Trophoblast cell (in vitro differentiated cells and primary cell): ENCODE measurements around the gene ERFL.

Source experiments
- DNase-seq, 2 donors: peaks; one replicate each; pipeline ENCODE4 v3.0.0-alpha.2; 2016
- H2AFZ ChIP-seq: 2 replicates; pipeline ENCODE4 v1.6.1; 2013; ENCODE audit warnings: low read length, moderate library complexity, mild to moderate bottlenecking; ENCODE audit not compliant: insufficient read depth, poor library complexity
- H2AK5ac ChIP-seq: 2 replicates; pipeline ENCODE4 v1.6.1; 2013; ENCODE audit warnings: mild to moderate bottlenecking, low read length
- H2BK120ac ChIP-seq: 2 replicates; pipeline ENCODE4 v1.6.1; 2013; ENCODE audit warnings: low read length, mild to moderate bottlenecking, moderate library complexity; ENCODE audit not compliant: insufficient read depth, poor library complexity
- H2BK12ac ChIP-seq: 2 replicates; pipeline ENCODE4 v1.6.1; 2013; ENCODE audit warnings: mild to moderate bottlenecking, low read length, moderate library complexity
- H2BK5ac ChIP-seq: 2 replicates; pipeline ENCODE4 v1.6.1; 2013; ENCODE audit warnings: low read length, low read depth, moderate library complexity, mild to moderate bottlenecking; ENCODE audit not compliant: poor library complexity
- H3K14ac ChIP-seq: 2 replicates; pipeline ENCODE4 v1.6.1; 2013; ENCODE audit warnings: mild to moderate bottlenecking, low read length
- H3K18ac ChIP-seq: 2 replicates; pipeline ENCODE4 v1.6.1; 2013; ENCODE audit warnings: mild to moderate bottlenecking, low read length
- H3K23ac ChIP-seq: 2 replicates; pipeline ENCODE4 v1.6.1; 2013; ENCODE audit warnings: low read length
- H3K27ac ChIP-seq: 2 replicates; pipeline ENCODE4 v1.5.1; 2013; ENCODE audit warnings: low read depth, mild to moderate bottlenecking, inconsistent platforms, low read length, moderate library complexity
- H3K27me3 ChIP-seq: 2 replicates; pipeline ENCODE4 v1.6.1; 2013; ENCODE audit warnings: inconsistent platforms, mild to moderate bottlenecking, low read length, moderate library complexity; ENCODE audit not compliant: insufficient read depth
- H3K36me3 ChIP-seq, 2 experiments: 1 replicate in 1 of 2; 2 replicates in 1 of 2; pipeline ENCODE4 v1.6.1; 2013; ENCODE audit warnings: low read length in 2 of 2, mild to moderate bottlenecking in 2 of 2, moderate library complexity in 1 of 2; ENCODE audit not compliant: insufficient read depth in 2 of 2, control insufficient read depth in 1 of 2
- H3K4ac ChIP-seq: 2 replicates; pipeline ENCODE4 v1.6.1; 2013; ENCODE audit warnings: low read depth, mild to moderate bottlenecking, low read length, moderate library complexity
- H3K4me1 ChIP-seq, 2 experiments: 1 replicate in 1 of 2; 2 replicates in 1 of 2; pipeline ENCODE4 v1.6.1; 2013; ENCODE audit warnings: low read length in 2 of 2, mild to moderate bottlenecking in 2 of 2, moderate library complexity in 1 of 2; ENCODE audit not compliant: insufficient read depth in 2 of 2, control insufficient read depth in 1 of 2
- H3K4me2 ChIP-seq: 2 replicates; pipeline ENCODE4 v1.6.1; 2013; ENCODE audit warnings: inconsistent platforms, mild to moderate bottlenecking, low read length, moderate library complexity
- H3K4me3 ChIP-seq: 2 replicates; pipeline ENCODE4 v1.5.1; 2013; ENCODE audit warnings: mild to moderate bottlenecking, low read depth, low read length, inconsistent platforms
- H3K79me1 ChIP-seq: one replicate; pipeline ENCODE4 v1.6.1; 2013; ENCODE audit warnings: low read length
- H3K79me2 ChIP-seq: 2 replicates; pipeline ENCODE4 v1.6.1; 2013; ENCODE audit warnings: low read length, mild to moderate bottlenecking; ENCODE audit not compliant: control insufficient read depth, insufficient read depth, poor library complexity
- H3K9ac ChIP-seq: 2 replicates; pipeline ENCODE4 v1.6.1; 2013; ENCODE audit warnings: mild to moderate bottlenecking, low read length
- H3K9me3 ChIP-seq: 2 replicates; pipeline ENCODE4 v1.6.1; 2013; ENCODE audit warnings: low read depth, mild to moderate bottlenecking, control low read depth, inconsistent platforms, low read length; ENCODE audit not compliant: insufficient read depth
- H4K12ac ChIP-seq: 2 replicates; pipeline ENCODE4 v1.6.1; 2013; ENCODE audit warnings: low read depth, mild to moderate bottlenecking, low read length, moderate library complexity
- H4K8ac ChIP-seq: 2 replicates; pipeline ENCODE4 v1.6.1; 2013; ENCODE audit warnings: low read depth, mild to moderate bottlenecking, low read length, moderate library complexity
- H4K91ac ChIP-seq: one replicate; pipeline ENCODE4 v1.6.1; 2013; ENCODE audit warnings: low read depth, mild to moderate bottlenecking, low read length, moderate library complexity
- WGBS: extraction: QIAGEN DNeasy Blood & Tissue Kit; methylation state at CpG from one replicate; pipeline ENCODE4 v1.1.7; 2013; ENCODE audit warnings: missing lambda C conversion rate; ENCODE audit not compliant: insufficient read length, insufficient coverage; ENCODE audit errors: extremely low coverage; 5-methylcytosine and 5-hydroxymethylcytosine counted together

The ERFL gene

DNA sequence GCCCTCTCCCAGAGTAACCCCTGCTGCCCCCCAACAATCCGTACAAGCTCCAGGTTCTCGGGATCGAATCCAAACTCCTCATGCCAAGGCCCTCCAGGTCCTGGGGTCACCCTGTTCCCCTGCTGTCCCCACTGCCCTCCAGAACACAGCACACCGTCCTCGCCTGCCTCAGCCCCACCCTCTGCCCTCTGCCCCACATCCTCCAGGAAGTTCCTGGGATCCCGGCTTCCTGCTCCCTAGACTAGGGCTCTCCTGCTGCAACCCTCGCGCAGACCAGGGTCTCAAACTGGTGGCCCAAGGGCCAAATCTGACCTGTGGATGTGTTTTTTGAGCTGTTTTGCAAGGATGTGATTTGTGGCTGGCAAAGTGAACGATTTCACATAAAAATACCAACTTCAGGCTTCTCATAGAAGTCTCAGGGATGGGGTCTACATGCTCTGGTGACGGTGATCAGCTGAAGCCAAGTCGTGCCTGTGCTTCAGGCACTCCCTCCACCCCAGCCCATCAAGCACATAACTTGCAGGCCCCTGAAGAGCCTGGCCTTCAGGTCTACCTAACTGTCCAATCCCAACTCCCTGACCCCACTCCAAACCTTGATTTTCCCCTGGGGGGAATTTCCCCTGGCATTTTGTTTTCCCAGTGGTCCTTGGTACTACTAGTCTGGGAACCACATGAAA is 29.1 kb upstream of the ERFL start:
- Histone ChIP-seq H3K4ac (no peak overlapping the region), H3K14ac (no peak overlapping the region), H2AK5ac (no peak overlapping the region), H4K91ac (no peak overlapping the region), H3K4me2 (no peak overlapping the region), H3K9ac (no peak overlapping the region), H2BK12ac (no peak overlapping the region), H3K27me3 (no peaks in the 10 kb centered on the region), H3K18ac (no peak overlapping the region), H3K9me3 (no peaks in the 10 kb centered on the region), H3K36me3 (peaks cover 10 to 15% of the 10 kb centered on the region in 2 experiments), H3K4me1 (peaks cover 6 to 12% of the 10 kb centered on the region in 2 experiments), H3K4me3 (no peak overlapping the region), H3K23ac (no peak overlapping the region), H3K79me2 (peaks cover 5% of the 10 kb centered on the region), H3K27ac (no peak overlapping the region), H3K79me1 (peaks cover 8% of the 10 kb centered on the region), H2AFZ (no peak overlapping the region), H2BK120ac (no peak overlapping the region), H4K12ac (no peak overlapping the region), H2BK5ac (no peak overlapping the region), H4K8ac (no peak overlapping the region)
- no CpG with 5 or more reads among the region's 11 CpGs for WGBS
- no peak for DNase-seq

DNA sequence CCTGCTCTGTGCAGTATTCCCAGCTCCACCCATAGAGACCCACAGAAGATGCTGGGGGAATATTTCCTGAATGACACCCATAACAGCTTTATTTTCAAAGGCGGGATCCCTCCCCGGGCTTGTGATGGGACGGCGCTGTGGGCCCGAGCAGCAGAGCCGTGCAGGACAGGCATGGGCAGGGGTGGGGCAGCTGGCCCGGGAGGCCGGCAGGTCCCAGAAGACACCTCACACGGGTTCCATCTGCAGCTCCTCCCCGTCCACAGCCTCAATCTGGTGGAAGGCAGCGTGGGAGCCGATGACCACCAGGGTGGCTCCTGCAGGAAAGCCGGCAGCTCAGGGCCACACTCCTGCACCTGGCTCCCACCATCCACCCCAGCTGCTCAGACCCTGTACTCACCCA is 28.4 kb upstream of the ERFL start:
- H3K9ac ChIP-seq = no peak overlapping the region
- peaks cover 10 to 15% of the 10 kb centered on the region in 2 experiments for H3K36me3 ChIP-seq
- no peaks in the 10 kb centered on the region for H3K9me3 ChIP-seq
- H2BK120ac ChIP-seq = no peak overlapping the region
- H2BK12ac ChIP-seq = no peak overlapping the region
- DNase-seq = no peak
- no CpG with 5 or more reads among the region's 13 CpGs for WGBS
- no peaks in the 10 kb centered on the region for H3K27me3 ChIP-seq
- H3K27ac ChIP-seq = no peak overlapping the region
- no peak overlapping the region for H4K8ac ChIP-seq
- no peak overlapping the region for H4K91ac ChIP-seq
- H2BK5ac ChIP-seq = no peak overlapping the region
- peaks cover 5% of the 10 kb centered on the region for H3K79me2 ChIP-seq
- peaks cover 8% of the 10 kb centered on the region for H3K79me1 ChIP-seq
- H3K18ac ChIP-seq = no peak overlapping the region
- H2AK5ac ChIP-seq = no peak overlapping the region
- H4K12ac ChIP-seq = no peak overlapping the region
- H3K4ac ChIP-seq = no peak overlapping the region
- no peak overlapping the region for H3K14ac ChIP-seq
- H3K23ac ChIP-seq = no peak overlapping the region
- H3K4me2 ChIP-seq = no peak overlapping the region
- H3K4me3 ChIP-seq = no peak overlapping the region
- no peak overlapping the region for H2AFZ ChIP-seq
- peaks cover 8 to 12% of the 10 kb centered on the region in 2 experiments for H3K4me1 ChIP-seq

DNA sequence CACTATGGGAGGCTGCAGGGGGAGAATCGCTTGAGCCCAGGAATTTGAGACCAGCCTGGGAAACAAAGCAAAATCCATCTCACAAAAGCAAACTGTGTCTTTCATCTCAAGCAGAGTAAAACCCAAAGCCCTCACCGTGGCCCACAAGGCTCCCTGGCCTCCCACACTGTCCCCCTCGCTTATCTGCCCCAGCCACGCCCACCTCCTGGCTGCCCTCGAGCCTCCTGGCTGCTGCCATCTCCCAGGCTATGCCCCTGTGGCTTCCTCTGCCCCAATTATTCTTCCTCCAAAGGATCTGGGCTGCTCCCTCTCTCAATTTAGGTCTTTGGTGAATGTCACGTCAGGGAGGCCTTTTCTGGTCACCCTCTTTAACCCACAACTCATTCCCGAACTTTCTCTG is 27.3 kb upstream of the ERFL start:
- H3K4me1 ChIP-seq = peaks cover 8 to 12% of the 10 kb centered on the region in 2 experiments
- H3K4me2 ChIP-seq = no peak overlapping the region
- H2BK5ac ChIP-seq = no peak overlapping the region
- DNase-seq = no peak
- H3K18ac ChIP-seq = no peak overlapping the region
- H3K27me3 ChIP-seq = no peaks in the 10 kb centered on the region
- H2BK120ac ChIP-seq = no peak overlapping the region
- peaks cover 8% of the 10 kb centered on the region for H3K79me1 ChIP-seq
- peaks cover 5% of the 10 kb centered on the region for H3K79me2 ChIP-seq
- H4K8ac ChIP-seq = no peak overlapping the region
- H4K91ac ChIP-seq = no peak overlapping the region
- no peak overlapping the region for H3K4ac ChIP-seq
- no peak overlapping the region for H3K27ac ChIP-seq
- H2BK12ac ChIP-seq = no peak overlapping the region
- no peak overlapping the region for H4K12ac ChIP-seq
- H3K23ac ChIP-seq = no peak overlapping the region
- H3K14ac ChIP-seq = no peak overlapping the region
- no peak overlapping the region for H3K9ac ChIP-seq
- peaks cover 10 to 15% of the 10 kb centered on the region in 2 experiments for H3K36me3 ChIP-seq
- H3K9me3 ChIP-seq = no peaks in the 10 kb centered on the region
- no CpG with 5 or more reads among the region's 7 CpGs for WGBS
- H2AFZ ChIP-seq = no peak overlapping the region
- no peak overlapping the region for H3K4me3 ChIP-seq
- H2AK5ac ChIP-seq = no peak overlapping the region

DNA sequence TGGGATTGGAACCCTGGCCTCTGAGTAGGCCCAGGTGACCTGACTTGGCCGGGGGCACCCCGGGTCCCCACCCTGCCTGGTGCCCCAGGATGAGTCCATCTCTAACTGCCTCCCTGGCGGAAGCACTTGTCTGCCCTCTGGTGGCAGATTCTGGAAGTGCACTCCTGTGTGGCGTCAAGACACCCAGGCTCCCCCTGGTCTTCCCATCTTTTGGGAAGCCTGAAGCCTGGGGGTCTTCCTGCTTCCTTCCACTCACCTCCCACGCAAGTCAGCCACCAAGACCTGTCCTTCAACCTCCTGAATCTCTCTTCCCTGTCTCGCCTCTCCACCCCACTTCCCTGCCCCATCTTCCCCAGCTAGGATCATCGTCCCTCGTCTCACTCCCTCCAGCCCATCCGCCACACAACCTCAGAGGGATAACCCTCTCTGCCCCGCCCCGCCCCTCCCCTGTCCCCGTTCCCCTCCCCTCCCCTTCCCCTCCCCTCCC is 23.5 kb upstream of the ERFL start:
- Histone ChIP-seq H3K27ac (no peak overlapping the region), H2AFZ (no peak overlapping the region), H3K79me1 (no peaks in the 10 kb centered on the region), H2BK5ac (no peak overlapping the region), H2BK120ac (no peak overlapping the region), H3K79me2 (no peaks in the 10 kb centered on the region), H3K27me3 (no peaks in the 10 kb centered on the region), H3K4me2 (no peak overlapping the region), H3K4ac (no peak overlapping the region), H3K4me1 (peaks cover 0 to 2% of the 10 kb centered on the region in 2 experiments), H3K9me3 (no peaks in the 10 kb centered on the region), H3K23ac (no peak overlapping the region), H2BK12ac (no peak overlapping the region), H2AK5ac (no peak overlapping the region), H3K14ac (no peak overlapping the region), H4K91ac (no peak overlapping the region), H3K18ac (no peak overlapping the region), H3K4me3 (no peak overlapping the region), H4K12ac (no peak overlapping the region), H3K36me3 (peaks cover 8 to 12% of the 10 kb centered on the region in 2 experiments), H4K8ac (no peak overlapping the region), H3K9ac (no peak overlapping the region)
- peak; percentile 41 to 89 for DNase-seq
- no CpG with 5 or more reads among the region's 12 CpGs for WGBS
